Peyer's patch (tissue), 4 donors: Measurements from ENCODE around the gene LYZL2. TPM values are rescaled to one million over a fixed set of nuclear protein-coding genes. Genes with fewer than 3 reads are reported as not detected.
"Not testable (repeated sequence)": the region's sequence is repeated elsewhere in the genome, so short reads cannot be mapped to it uniquely, and the experiment has no call there.

Source experiments
- DNase-seq, 3 donors: peaks; one replicate each; pipeline ENCODE4 v3.0.0-alpha.2; 2017 to 2019
- H3K27ac ChIP-seq, 4 donors: fragments of 200-600 bp; sonication (generic); one replicate each; pipeline ENCODE4 v1.5.1; 2016 to 2019
- H3K27me3 ChIP-seq, 2 donors: fragments of 200-600 bp; sonication (generic); one replicate each; pipeline ENCODE4 v1.5.1; 2019
- H3K36me3 ChIP-seq, 3 donors: fragments of 200-600 bp; sonication (generic); one replicate each; pipeline ENCODE4 v1.5.1; 2016 to 2019
- H3K4me1 ChIP-seq, 4 donors: fragments of 200-600 bp; sonication (generic); one replicate each; pipeline ENCODE4 v1.5.1; 2016 to 2019
- H3K4me3 ChIP-seq, 4 donors: fragments of 200-600 bp; sonication (generic); 1 replicate in 3 of 4; 2 replicates in 1 of 4; pipeline ENCODE4 v1.5.1; 2016 to 2019; ENCODE audit warnings: mild to moderate bottlenecking in 1 of 4
- H3K9me3 ChIP-seq, 4 donors: fragments of 200-600 bp; sonication (generic); one replicate each; pipeline ENCODE4 v1.5.1; 2016 to 2019; ENCODE audit warnings: mild to moderate bottlenecking in 1 of 4
- CTCF ChIP-seq, 6 experiments: fragments of 450-650 bp in 4 of 6; fragments of 200-600 bp in 2 of 6; sonication (generic) in 1 of 6; IDR thresholded peaks; one replicate each; pipeline ENCODE4 v1.5.1; 2017 to 2019; ENCODE audit warnings: antibody characterized with exemption in 6 of 6, mild to moderate bottlenecking in 3 of 6, moderate library complexity in 1 of 6
- POLR2A ChIP-seq, 2 donors: fragments of 450-650 bp; IDR thresholded peaks; one replicate each; pipeline ENCODE4 v1.5.1; 2017; ENCODE audit warnings: antibody characterized with exemption in 2 of 2, mild to moderate bottlenecking in 2 of 2, moderate library complexity in 2 of 2
- total RNA-seq, 4 donors: library from RNA; depleted of rRNA; stranded (reverse); fragments of >200 nt; gene quantifications; one replicate each; pipeline ENCODE4 v1.1.0, GENCODE V29; 2016

LYZL2 gene
- total RNA-seq, 4 donors from 2014 or later = not detected

- no peak overlapping the region for H3K27ac ChIP-seq
- H3K9me3 ChIP-seq = no peaks in the 10 kb centered on the region
- H3K27me3 ChIP-seq = no peaks in the 10 kb centered on the region
- H3K36me3 ChIP-seq = no peaks in the 10 kb centered on the region
- TF ChIP-seq POLR2A (IDR thresholded peaks at IDR 0.05) (no peak), CTCF (IDR thresholded peaks at IDR 0.05) (peak; percentile 54 to 78 (median 70))
- DNase-seq = peak in 1 of 3 donors; percentile 67
- H3K4me3 ChIP-seq = peak overlapping the region in 2 of 4 donors; percentile 9
- H3K4me1 ChIP-seq = no peaks in the 10 kb centered on the region
These were observed 41.6 kb upstream of the LYZL2 start for GRCh38 chr10:30671026-30671616.

GRCh38 chr10:30667982-30668381, 38.4 kb upstream of the LYZL2 start:
- H3K4me3 ChIP-seq, H3K36me3 ChIP-seq, H3K9me3 ChIP-seq, DNase-seq, H3K4me1 ChIP-seq, H3K27ac ChIP-seq, H3K27me3 ChIP-seq: not testable (repeated sequence)

GRCh38 chr10:30663403-30663802, 33.9 kb upstream of the LYZL2 start:
- not testable (repeated sequence) for DNase-seq, H3K9me3 ChIP-seq, H3K27ac ChIP-seq, H3K4me3 ChIP-seq, H3K36me3 ChIP-seq, H3K27me3 ChIP-seq, H3K4me1 ChIP-seq

- H3K4me3 ChIP-seq = no peak overlapping the region
- H3K4me1 ChIP-seq = no peaks in the 10 kb centered on the region
- no peaks in the 10 kb centered on the region for H3K36me3 ChIP-seq
- TF ChIP-seq CTCF (IDR thresholded peaks at IDR 0.05) (no peak), POLR2A (IDR thresholded peaks at IDR 0.05) (no peak)
- no peaks in the 10 kb centered on the region for H3K9me3 ChIP-seq
- no peak for DNase-seq
- no peaks in the 10 kb centered on the region for H3K27me3 ChIP-seq
- H3K27ac ChIP-seq = no peak overlapping the region
These were observed 33.3 kb upstream of the LYZL2 start for GRCh38 chr10:30662814-30663213.

GRCh38 chr10:30660314-30660713, 30.8 kb upstream of the LYZL2 start:
- DNase-seq, H3K4me3 ChIP-seq, H3K27me3 ChIP-seq, H3K4me1 ChIP-seq, H3K27ac ChIP-seq, H3K9me3 ChIP-seq, H3K36me3 ChIP-seq: not testable (repeated sequence)

GRCh38 chr10:30656233-30656632, 26.7 kb upstream of the LYZL2 start:
- no peaks in the 10 kb centered on the region for H3K4me1 ChIP-seq
- no peaks in the 10 kb centered on the region for H3K9me3 ChIP-seq
- H3K27ac ChIP-seq = no peak overlapping the region
- no peak for TF ChIP-seq POLR2A (IDR thresholded peaks at IDR 0.05)
- no peak for TF ChIP-seq CTCF (IDR thresholded peaks at IDR 0.05)
- no peak overlapping the region for H3K4me3 ChIP-seq
- no peak for DNase-seq
- no peaks in the 10 kb centered on the region for H3K36me3 ChIP-seq
- no peaks in the 10 kb centered on the region for H3K27me3 ChIP-seq

- not testable (repeated sequence) for H3K27ac ChIP-seq, DNase-seq, H3K4me1 ChIP-seq, H3K4me3 ChIP-seq, H3K9me3 ChIP-seq, H3K27me3 ChIP-seq, H3K36me3 ChIP-seq
These were observed 25.4 kb upstream of the LYZL2 start for GRCh38 chr10:30655001-30655400.

GRCh38 chr10:30651470-30652397, 22.2 kb upstream of the LYZL2 start:
- not testable (repeated sequence) for H3K36me3 ChIP-seq, H3K4me1 ChIP-seq, H3K9me3 ChIP-seq, DNase-seq, H3K4me3 ChIP-seq, H3K27ac ChIP-seq, H3K27me3 ChIP-seq
